Tibial nerve (tissue), 4 donors: ENCODE results near the gene IGFALS.

Experiments
- EP300 ChIP-seq, 2 donors: sonication (generic); formaldehyde crosslinking; IDR thresholded peaks; one replicate each; pipeline ENCODE4 v1.6.1; 2017; ENCODE audit warnings: antibody characterized with exemption in 2 of 2, mild to moderate bottlenecking in 1 of 2
- POLR2A ChIP-seq, 2 donors: fragments of 450-650 bp; IDR thresholded peaks; one replicate each; pipeline ENCODE4 v1.6.1; 2017; ENCODE audit warnings: antibody characterized with exemption in 2 of 2, mild to moderate bottlenecking in 2 of 2, moderate library complexity in 2 of 2
- TF ChIP-seq, protein P1 (sequence below), 5 experiments: fragments of 200-600 bp in 3 of 5; fragments of 450-650 bp in 2 of 5; sonication (generic) in 3 of 5; IDR thresholded peaks; one replicate each; pipeline ENCODE4 v1.5.1; 2016 to 2019; ENCODE audit warnings: antibody characterized with exemption in 5 of 5, mild to moderate bottlenecking in 3 of 5, moderate library complexity in 2 of 5

- TF ChIP-seq, protein P1, sequence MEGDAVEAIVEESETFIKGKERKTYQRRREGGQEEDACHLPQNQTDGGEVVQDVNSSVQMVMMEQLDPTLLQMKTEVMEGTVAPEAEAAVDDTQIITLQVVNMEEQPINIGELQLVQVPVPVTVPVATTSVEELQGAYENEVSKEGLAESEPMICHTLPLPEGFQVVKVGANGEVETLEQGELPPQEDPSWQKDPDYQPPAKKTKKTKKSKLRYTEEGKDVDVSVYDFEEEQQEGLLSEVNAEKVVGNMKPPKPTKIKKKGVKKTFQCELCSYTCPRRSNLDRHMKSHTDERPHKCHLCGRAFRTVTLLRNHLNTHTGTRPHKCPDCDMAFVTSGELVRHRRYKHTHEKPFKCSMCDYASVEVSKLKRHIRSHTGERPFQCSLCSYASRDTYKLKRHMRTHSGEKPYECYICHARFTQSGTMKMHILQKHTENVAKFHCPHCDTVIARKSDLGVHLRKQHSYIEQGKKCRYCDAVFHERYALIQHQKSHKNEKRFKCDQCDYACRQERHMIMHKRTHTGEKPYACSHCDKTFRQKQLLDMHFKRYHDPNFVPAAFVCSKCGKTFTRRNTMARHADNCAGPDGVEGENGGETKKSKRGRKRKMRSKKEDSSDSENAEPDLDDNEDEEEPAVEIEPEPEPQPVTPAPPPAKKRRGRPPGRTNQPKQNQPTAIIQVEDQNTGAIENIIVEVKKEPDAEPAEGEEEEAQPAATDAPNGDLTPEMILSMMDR (IDR thresholded peaks at IDR 0.05) = no peak
- TF ChIP-seq POLR2A (IDR thresholded peaks at IDR 0.05) (no peak), EP300 (IDR thresholded peaks at IDR 0.05) (no peak)
Measured at GRCh38 chr16:1749152-1750117, 44.1 kb downstream of the IGFALS start.
